Suppressor macrophage (primary cell): Measurements from ENCODE around the gene PAK6.

Experiments
- DNase-seq, 4 experiments: peaks; one replicate each; pipeline ENCODE4 v3.0.0-alpha.2; 2020 to 2022

Gene PAK6

GRCh38 chr15:40277471-40277870 lies 38.6 kb downstream of the PAK6 start:
- DNase-seq: peak; percentile 56 to 82 (median 77)

- DNase-seq: no peak
Observed at GRCh38 chr15:40278026-40278425, 39.2 kb downstream of the PAK6 start.

GRCh38 chr15:40279437-40280141 lies 40.7 kb downstream of the PAK6 start:
- peak; percentile 66 to 89 (median 82) for DNase-seq

GRCh38 chr15:40280260-40281056 lies 41.6 kb downstream of the PAK6 start:
- no peak for DNase-seq

- DNase-seq: no peak
Observed at GRCh38 chr15:40281057-40281800, 42.4 kb downstream of the PAK6 start.

GRCh38 chr15:40281801-40282146 lies 42.9 kb downstream of the PAK6 start:
- DNase-seq: no peak

GRCh38 chr15:40282147-40282868 lies 43.4 kb downstream of the PAK6 start:
- DNase-seq: peak; percentile 46 to 82 (median 67)

GRCh38 chr15:40282869-40283614 lies 44.2 kb downstream of the PAK6 start, which contains the start of gene ANKRD63:
Gene ANKRD63 (minus strand): TSS chr15:40283064. CDS start chr15:40282586, 478 bp downstream.
- peak; percentile 28 to 76 (median 56) for DNase-seq

- no peak for DNase-seq
Observed at GRCh38 chr15:40283615-40284300, 44.9 kb downstream of the PAK6 start.

GRCh38 chr15:40285151-40285550 lies 46.3 kb downstream of the PAK6 start:
- DNase-seq: no peak

- peak; percentile 39 to 62 (median 56) for DNase-seq
Observed at GRCh38 chr15:40285554-40286011, 46.7 kb downstream of the PAK6 start.

- peak; percentile 69 to 87 (median 84) for DNase-seq
Observed at GRCh38 chr15:40286061-40286532, 47.2 kb downstream of the PAK6 start.

- DNase-seq: peak in 2 of 4 experiments; percentile 39 to 52
Observed at GRCh38 chr15:40286794-40287193, 47.9 kb downstream of the PAK6 start.

GRCh38 chr15:40287505-40287904 lies 48.6 kb downstream of the PAK6 start:
- peak; percentile 54 to 77 (median 74) for DNase-seq

- DNase-seq: no peak
Observed at GRCh38 chr15:40287968-40288367, 49.1 kb downstream of the PAK6 start.

- no peak for DNase-seq
Observed at GRCh38 chr15:40289140-40289775, 50.4 kb downstream of the PAK6 start.

- no peak for DNase-seq
Observed at GRCh38 chr15:40290545-40290917, 51.7 kb downstream of the PAK6 start.

GRCh38 chr15:40290918-40291574 lies 52.2 kb downstream of the PAK6 start:
- no peak for DNase-seq

GRCh38 chr15:40292246-40292645 lies 53.4 kb downstream of the PAK6 start:
- no peak for DNase-seq

- no peak for DNase-seq
Observed at GRCh38 chr15:40293006-40293405, 54.1 kb downstream of the PAK6 start.
